SK-N-SH treated with all-trans-retinoic acid at 6 μM for 48 hours (cell line): ENCODE results near the gene TGFB2.

ENCODE experiments used
- GLIS3 ChIP-seq: fragments of 250-450 bp; sonication (Bioruptor Pico); IDR thresholded peaks from 2 replicates; pipeline ENCODE4 v1.5.0; 2020; ENCODE audit warnings: mild to moderate bottlenecking, moderate library complexity
- ISL1 ChIP-seq: fragments of 250-450 bp; sonication (Bioruptor Pico); IDR thresholded peaks from 2 replicates; pipeline ENCODE4 v2.1.2; 2022; ENCODE audit warnings: mild to moderate bottlenecking, moderate library complexity
- OSR1 ChIP-seq: fragments of 250-450 bp; sonication (Bioruptor Pico); IDR thresholded peaks from 2 replicates; pipeline ENCODE4 v1.8.0; 2022; ENCODE audit warnings: moderate library complexity, mild to moderate bottlenecking, inconsistent platforms
- PPARA ChIP-seq: fragments of 250-450 bp; sonication (Bioruptor Pico); IDR thresholded peaks from 2 replicates; pipeline ENCODE4 v1.5.0; 2020; ENCODE audit warnings: mild to moderate bottlenecking, borderline replicate concordance
- ZFP3 ChIP-seq: fragments of 250-450 bp; sonication (Bioruptor Pico); IDR thresholded peaks from 2 replicates; pipeline ENCODE4 v1.5.0; 2020; ENCODE audit warnings: mild to moderate bottlenecking, moderate library complexity
- TF ChIP-seq, protein P1 (sequence below): fragments of 250-450 bp; sonication (Bioruptor Pico); IDR thresholded peaks from 2 replicates; pipeline ENCODE4 v1.5.1; 2021; ENCODE audit warnings: mild to moderate bottlenecking, moderate library complexity
- TF ChIP-seq, protein P2 (sequence below): fragments of 250-450 bp; sonication (Bioruptor Pico); IDR thresholded peaks from 2 replicates; pipeline ENCODE4 v1.5.1; 2020; ENCODE audit warnings: low read depth, mild to moderate bottlenecking, moderate library complexity
- TF ChIP-seq, protein P3 (sequence below): fragments of 250-450 bp; sonication (Bioruptor Pico); IDR thresholded peaks from 2 replicates; pipeline ENCODE4 v1.8.0; 2020; ENCODE audit warnings: mild to moderate bottlenecking, moderate library complexity, borderline replicate concordance

DNA sequence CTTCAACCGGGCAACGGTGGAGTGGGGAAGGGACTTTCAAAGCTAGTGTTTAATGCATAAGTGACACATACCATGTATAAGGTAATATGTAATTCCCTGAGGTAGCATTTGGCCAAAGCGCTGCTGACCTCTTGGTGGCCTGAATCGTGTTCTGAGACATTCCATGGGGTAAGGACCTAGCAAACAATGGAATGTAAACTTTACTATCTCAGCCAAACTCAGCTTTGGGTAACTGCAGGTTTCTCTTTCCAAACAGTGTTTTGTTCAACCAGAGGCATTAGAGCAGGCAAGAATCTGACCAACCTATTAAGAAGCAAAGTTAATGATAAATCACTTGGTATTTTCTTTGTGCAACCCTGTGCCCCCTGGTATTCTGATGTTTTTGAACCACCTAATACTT is 22.0 kb downstream of the TGFB2 start:
- TF ChIP-seq, protein P1, sequence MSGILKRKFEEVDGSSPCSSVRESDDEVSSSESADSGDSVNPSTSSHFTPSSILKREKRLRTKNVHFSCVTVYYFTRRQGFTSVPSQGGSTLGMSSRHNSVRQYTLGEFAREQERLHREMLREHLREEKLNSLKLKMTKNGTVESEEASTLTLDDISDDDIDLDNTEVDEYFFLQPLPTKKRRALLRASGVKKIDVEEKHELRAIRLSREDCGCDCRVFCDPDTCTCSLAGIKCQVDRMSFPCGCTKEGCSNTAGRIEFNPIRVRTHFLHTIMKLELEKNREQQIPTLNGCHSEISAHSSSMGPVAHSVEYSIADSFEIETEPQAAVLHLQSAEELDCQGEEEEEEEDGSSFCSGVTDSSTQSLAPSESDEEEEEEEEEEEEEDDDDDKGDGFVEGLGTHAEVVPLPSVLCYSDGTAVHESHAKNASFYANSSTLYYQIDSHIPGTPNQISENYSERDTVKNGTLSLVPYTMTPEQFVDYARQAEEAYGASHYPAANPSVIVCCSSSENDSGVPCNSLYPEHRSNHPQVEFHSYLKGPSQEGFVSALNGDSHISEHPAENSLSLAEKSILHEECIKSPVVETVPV: no peak
- TF ChIP-seq PPARA: no peak
- no peak for TF ChIP-seq OSR1
- TF ChIP-seq, protein P2, sequence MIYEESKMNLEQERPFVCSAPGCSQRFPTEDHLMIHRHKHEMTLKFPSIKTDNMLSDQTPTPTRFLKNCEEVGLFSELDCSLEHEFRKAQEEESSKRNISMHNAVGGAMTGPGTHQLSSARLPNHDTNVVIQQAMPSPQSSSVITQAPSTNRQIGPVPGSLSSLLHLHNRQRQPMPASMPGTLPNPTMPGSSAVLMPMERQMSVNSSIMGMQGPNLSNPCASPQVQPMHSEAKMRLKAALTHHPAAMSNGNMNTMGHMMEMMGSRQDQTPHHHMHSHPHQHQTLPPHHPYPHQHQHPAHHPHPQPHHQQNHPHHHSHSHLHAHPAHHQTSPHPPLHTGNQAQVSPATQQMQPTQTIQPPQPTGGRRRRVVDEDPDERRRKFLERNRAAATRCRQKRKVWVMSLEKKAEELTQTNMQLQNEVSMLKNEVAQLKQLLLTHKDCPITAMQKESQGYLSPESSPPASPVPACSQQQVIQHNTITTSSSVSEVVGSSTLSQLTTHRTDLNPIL: no peak
- no peak for TF ChIP-seq ZFP3
- no peak for TF ChIP-seq ISL1 (CRISPR knock-in tag)
- TF ChIP-seq GLIS3 (CRISPR knock-in tag): no peak
- TF ChIP-seq, protein P3, sequence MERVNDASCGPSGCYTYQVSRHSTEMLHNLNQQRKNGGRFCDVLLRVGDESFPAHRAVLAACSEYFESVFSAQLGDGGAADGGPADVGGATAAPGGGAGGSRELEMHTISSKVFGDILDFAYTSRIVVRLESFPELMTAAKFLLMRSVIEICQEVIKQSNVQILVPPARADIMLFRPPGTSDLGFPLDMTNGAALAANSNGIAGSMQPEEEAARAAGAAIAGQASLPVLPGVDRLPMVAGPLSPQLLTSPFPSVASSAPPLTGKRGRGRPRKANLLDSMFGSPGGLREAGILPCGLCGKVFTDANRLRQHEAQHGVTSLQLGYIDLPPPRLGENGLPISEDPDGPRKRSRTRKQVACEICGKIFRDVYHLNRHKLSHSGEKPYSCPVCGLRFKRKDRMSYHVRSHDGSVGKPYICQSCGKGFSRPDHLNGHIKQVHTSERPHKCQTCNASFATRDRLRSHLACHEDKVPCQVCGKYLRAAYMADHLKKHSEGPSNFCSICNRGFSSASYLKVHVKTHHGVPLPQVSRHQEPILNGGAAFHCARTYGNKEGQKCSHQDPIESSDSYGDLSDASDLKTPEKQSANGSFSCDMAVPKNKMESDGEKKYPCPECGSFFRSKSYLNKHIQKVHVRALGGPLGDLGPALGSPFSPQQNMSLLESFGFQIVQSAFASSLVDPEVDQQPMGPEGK (CRISPR knock-in tag): no peak
